ENCODE results near the gene ADISSP. TPM values are rescaled to one million over a fixed set of nuclear protein-coding genes. Genes with fewer than 3 reads are reported as not detected.

The ADISSP gene
- total RNA-seq, 1 experiment from 2014 or later = 244 TPM

- Histone ChIP-seq H3K27me3 (ENCODE audit: low read length) (no peaks in the 10 kb centered on the region), H3F3A (ENCODE audit: low read length, unreplicated experiment) (no peaks in the 10 kb centered on the region), H3K36me3 (ENCODE audit: low read depth, low read length) (peaks cover 21% of the 10 kb centered on the region), H3K9ac (ENCODE audit: low read length) (no peak overlapping the region), H2AFZ (ENCODE audit: low read length) (no peak overlapping the region), H3K9me2 (replicated peaks; ENCODE audit: low read length) (no peaks in the 10 kb centered on the region), H3K4me2 (ENCODE audit: low read length) (no peak overlapping the region), H3K79me2 (ENCODE audit: low read length) (peaks cover 10% of the 10 kb centered on the region; the same call in 1 of the 2 replicates), H3K4me1 (ENCODE audit: insufficient read depth, low read length) (no peaks in the 10 kb centered on the region), H3K4me3 (ENCODE audit: low read length) (no peak overlapping the region), H3K27ac (ENCODE audit: low read length) (no peak overlapping the region), H3K9me3 (ENCODE audit: low read length) (no peaks in the 10 kb centered on the region), H4K20me1 (ENCODE audit: low read length) (no peaks in the 10 kb centered on the region)
- ChIA-PET CTCF (no interaction called here), POLR2A (ENCODE audit: unreplicated experiment) (interaction anchor here (0.6 kb wide), 1 partner anchor 12 kb away, joined by 4 read pairs; the partner anchor contains the start of gene ADISSP)
- intact Hi-C loops (cut with micrococcal nuclease) = no loop called here
- no TSS peak for BruUV-seq (replicated peaks)
- DNase-seq = no peak
- ATAC-seq = no peak
- no peak for TF ChIP-seq EZH2 (IDR thresholded peaks at IDR 0.05; ENCODE audit: low read length, unreplicated experiment)
- no peak for TF ChIP-seq EZH2phosphoT487 (IDR thresholded peaks at IDR 0.05; ENCODE audit: borderline replicate concordance, low read length)
- no peak for TF ChIP-seq CTCF (conservative IDR thresholded peaks at IDR 0.05; ENCODE audit: low read depth, low read length)
These were observed 12.3 kb downstream of the ADISSP start for GRCh38 chr20:3755269-3755668.

- intact Hi-C loops (cut with micrococcal nuclease) = no loop called here
These were observed 13.3 kb downstream of the ADISSP start for GRCh38 chr20:3754276-3754630.

GRCh38 chr20:3753501-3754275 lies 13.9 kb downstream of the ADISSP start:
- no peak overlapping the region for H3K4me3 ChIP-seq (ENCODE audit: low read length)
- intact Hi-C loops (cut with micrococcal nuclease) = loop anchor here (1.0 kb wide), 1 partner anchor 28 kb away; the partner anchor contains the start of gene SPEF1
- H3K9ac ChIP-seq (ENCODE audit: low read length) = no peak overlapping the region
- H3K27me3 ChIP-seq (ENCODE audit: low read length) = no peaks in the 10 kb centered on the region
- TSS peak; percentile 75 for BruUV-seq (replicated peaks)
- H4K20me1 ChIP-seq (ENCODE audit: low read length) = no peaks in the 10 kb centered on the region
- no peak for TF ChIP-seq CTCF (conservative IDR thresholded peaks at IDR 0.05; ENCODE audit: low read depth, low read length)
- TF ChIP-seq EZH2phosphoT487 (IDR thresholded peaks at IDR 0.05; ENCODE audit: borderline replicate concordance, low read length) = no peak
- H3K9me2 ChIP-seq (replicated peaks; ENCODE audit: low read length) = no peaks in the 10 kb centered on the region
- no peaks in the 10 kb centered on the region for H3F3A ChIP-seq (ENCODE audit: low read length, unreplicated experiment)
- peaks cover 18% of the 10 kb centered on the region for H3K36me3 ChIP-seq (ENCODE audit: low read depth, low read length)
- no peaks in the 10 kb centered on the region for H3K79me2 ChIP-seq (ENCODE audit: low read length)
- no peaks in the 10 kb centered on the region for H3K4me1 ChIP-seq (ENCODE audit: insufficient read depth, low read length)
- no peaks in the 10 kb centered on the region for H3K9me3 ChIP-seq (ENCODE audit: low read length)
- H2AFZ ChIP-seq (ENCODE audit: low read length) = no peak overlapping the region
- no peak overlapping the region for H3K4me2 ChIP-seq (ENCODE audit: low read length)
- CTCF ChIA-PET = interaction anchor here (0.6 to 1.1 kb wide), 5 partner anchors 11 to 101 kb away, joined by 4 to 6 read pairs (median 5); partner anchors contain the start of gene SPEF1
- no peak overlapping the region for H3K27ac ChIP-seq (ENCODE audit: low read length)
- ATAC-seq = no peak
- POLR2A ChIA-PET (ENCODE audit: unreplicated experiment) = interaction anchor here (0.6 kb wide), 1 partner anchor 12 kb away, joined by 4 read pairs; no protein-coding TSS in a partner anchor
- DNase-seq = no peak

More at GRCh38 chr20:3754276-3754630, 13.3 kb downstream of the ADISSP start:
- DNase-seq (no peak), ATAC-seq (no peak)
- Histone ChIP-seq H3K4me3 (ENCODE audit: low read length) (no peak overlapping the region), H3K4me2 (ENCODE audit: low read length) (no peak overlapping the region), H3K9me3 (ENCODE audit: low read length) (no peaks in the 10 kb centered on the region), H2AFZ (ENCODE audit: low read length) (no peak overlapping the region), H3K9me2 (replicated peaks; ENCODE audit: low read length) (no peaks in the 10 kb centered on the region), H3K27me3 (ENCODE audit: low read length) (no peaks in the 10 kb centered on the region), H3K27ac (ENCODE audit: low read length) (no peak overlapping the region), H4K20me1 (ENCODE audit: low read length) (no peaks in the 10 kb centered on the region), H3K9ac (ENCODE audit: low read length) (no peak overlapping the region), H3F3A (ENCODE audit: low read length, unreplicated experiment) (no peaks in the 10 kb centered on the region), H3K4me1 (ENCODE audit: insufficient read depth, low read length) (no peaks in the 10 kb centered on the region), H3K36me3 (ENCODE audit: low read depth, low read length) (peaks cover 18% of the 10 kb centered on the region), H3K79me2 (ENCODE audit: low read length) (peaks cover 3% of the 10 kb centered on the region; the same call in 1 of the 2 replicates)
- POLR2A ChIA-PET (ENCODE audit: unreplicated experiment) = interaction anchor here (0.6 kb wide), 1 partner anchor 12 kb away, joined by 4 read pairs; no protein-coding TSS in a partner anchor
- CTCF ChIA-PET = no interaction called here
- TF ChIP-seq EZH2 (IDR thresholded peaks at IDR 0.05; ENCODE audit: low read length, unreplicated experiment) = no peak
- no TSS peak for BruUV-seq (replicated peaks)
